NCI-H1417 (cell line): Measurements from ENCODE around the gene LEMD2.

Source experiments
- DNase-seq, 3 experiments: peaks; one replicate each; lab custom pipeline; 2025; lab: John Stamatoyannopoulos, UW

The LEMD2 gene

DNA sequence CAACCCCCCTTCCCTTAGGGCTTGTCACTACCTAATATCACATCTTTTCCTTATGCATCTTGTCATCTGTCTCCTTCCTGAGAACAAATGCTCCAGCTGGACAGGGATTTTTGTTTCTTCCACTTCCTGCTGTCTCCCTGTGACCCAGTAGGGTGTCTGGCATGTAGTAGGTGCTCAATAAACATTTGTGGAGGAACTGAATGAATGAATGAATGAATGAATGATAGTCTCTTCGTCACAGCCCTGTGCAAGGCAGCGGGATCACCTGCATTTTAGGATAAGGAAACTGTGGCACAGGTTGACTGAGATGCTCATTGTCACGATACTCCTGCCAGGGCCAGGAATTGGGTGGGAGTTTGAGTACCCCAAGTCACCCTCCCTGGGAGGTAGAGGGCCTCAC, 14.2 kb downstream of the LEMD2 start:
- no peak for DNase-seq

DNA sequence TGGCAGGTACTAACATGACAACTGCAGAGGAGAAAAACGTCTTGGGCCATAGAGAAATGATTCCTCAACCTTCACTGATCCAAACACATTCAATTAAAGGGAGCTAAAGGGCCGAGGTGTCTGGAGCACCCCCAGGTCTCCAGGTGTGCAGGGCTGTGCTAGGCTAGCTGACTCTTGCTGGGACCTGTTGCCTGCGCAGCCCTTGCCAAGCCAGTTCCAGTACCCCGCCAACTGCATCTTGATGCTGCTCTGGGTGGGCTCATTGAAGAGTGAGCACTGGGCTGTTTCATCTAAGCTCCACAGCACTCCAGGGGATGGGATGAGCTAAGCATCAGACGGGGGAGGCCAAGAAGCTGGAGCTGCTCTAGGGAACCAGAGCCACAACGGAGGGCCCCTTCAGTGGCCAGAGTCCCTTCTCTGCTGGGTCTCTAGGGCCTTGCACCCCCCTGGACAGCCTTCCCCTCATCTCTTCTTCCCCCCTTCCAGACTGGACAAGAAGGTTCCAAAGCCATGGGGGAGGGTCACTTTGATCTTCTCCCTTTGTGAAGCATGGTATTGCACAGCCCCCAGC, 15.9 kb downstream of the LEMD2 start:
- DNase-seq = no peak

DNA sequence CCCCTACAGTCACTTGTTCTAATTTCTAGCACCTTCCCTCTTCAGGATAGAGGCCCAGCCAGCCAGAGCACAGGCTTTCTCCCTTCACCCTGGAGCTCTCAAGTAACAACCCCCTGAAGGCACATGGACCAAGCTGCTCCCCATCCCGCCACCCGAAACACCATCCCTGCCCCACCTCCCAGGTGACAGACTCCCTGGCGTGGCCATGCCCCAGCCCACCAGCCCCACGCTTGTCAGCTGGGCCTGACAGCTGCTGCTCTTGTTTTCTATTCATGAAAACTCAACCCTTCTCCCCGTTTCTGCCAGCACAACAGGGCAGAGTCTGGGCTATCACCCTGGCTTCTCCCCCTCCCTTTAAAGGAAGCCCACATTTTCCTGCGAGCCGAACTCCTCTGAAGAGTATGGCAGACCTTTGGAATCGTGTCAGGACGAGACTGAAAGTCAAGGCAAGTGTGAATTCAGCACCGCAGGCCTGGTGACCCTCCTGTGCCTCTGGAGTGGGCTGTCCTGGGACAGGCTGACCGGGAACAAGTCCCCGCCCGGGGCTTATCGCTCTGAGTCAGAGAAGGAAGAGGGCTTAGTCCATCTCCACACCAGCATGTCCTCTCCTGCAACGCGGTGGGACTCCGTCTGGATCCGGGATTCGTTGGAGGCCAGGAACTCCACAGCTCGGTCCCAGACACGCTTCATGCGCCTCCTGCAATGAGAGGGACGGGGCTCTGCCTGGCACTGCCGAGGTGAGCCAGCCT, 16.7 kb downstream of the LEMD2 start:
- DNase-seq = no peak

GRCh38 chr6:33771146-33772081, 17.5 kb downstream of the LEMD2 start:
- DNase-seq = peak; percentile 81 to 90 (median 88)

DNA sequence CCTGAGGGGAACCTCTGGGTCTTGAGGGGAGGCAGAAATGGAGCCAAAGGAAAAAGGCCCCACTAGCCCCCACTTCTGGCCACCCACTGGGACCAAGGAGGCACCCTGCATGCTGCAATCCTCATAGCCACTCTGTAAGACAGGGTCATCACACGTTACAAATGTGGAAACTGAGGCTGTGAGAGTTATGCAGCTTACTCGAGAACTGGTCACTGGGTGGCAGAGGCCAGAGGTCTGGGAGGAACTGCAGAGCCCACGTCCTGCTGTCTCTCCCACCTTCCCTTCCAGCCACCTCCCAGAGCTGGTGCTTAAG, 18.1 kb downstream of the LEMD2 start:
- no peak for DNase-seq

- DNase-seq = peak in 1 of 3 experiments; percentile 55
Measured at GRCh38 chr6:33770124-33770832, 18.7 kb downstream of the LEMD2 start.

DNA sequence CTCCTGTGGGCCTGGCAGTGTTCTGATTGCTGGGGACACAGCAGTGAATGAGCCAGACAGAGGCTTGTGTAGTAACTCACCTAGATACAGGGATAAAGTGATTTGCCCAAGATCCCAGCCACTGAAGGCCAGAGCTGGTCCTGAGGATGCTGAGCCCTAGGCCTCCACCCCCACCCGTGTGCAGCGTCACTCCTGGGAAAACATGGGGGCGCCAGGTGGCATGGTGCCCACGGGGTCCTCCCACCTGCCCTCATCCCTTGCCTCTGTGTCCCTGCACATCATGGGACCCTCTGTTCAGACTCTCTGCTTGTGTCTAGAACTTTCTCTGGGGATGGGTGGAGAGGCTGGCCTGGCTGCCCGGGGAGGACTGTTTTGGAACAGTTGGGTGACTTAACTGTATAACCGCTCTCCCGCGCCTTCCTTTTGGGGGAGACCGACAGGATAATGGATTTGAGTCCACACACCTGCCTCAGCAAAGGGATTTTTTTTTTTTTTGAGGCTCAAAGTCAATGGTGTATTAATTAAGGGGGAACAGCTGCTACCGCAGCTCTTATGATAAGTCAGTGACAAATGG, 19.6 kb downstream of the LEMD2 start:
- peak in 2 of 3 experiments; percentile 38 to 64 for DNase-seq

GRCh38 chr6:33768644-33769120, 20.2 kb downstream of the LEMD2 start:
- peak; percentile 9 to 74 (median 38) for DNase-seq

DNA sequence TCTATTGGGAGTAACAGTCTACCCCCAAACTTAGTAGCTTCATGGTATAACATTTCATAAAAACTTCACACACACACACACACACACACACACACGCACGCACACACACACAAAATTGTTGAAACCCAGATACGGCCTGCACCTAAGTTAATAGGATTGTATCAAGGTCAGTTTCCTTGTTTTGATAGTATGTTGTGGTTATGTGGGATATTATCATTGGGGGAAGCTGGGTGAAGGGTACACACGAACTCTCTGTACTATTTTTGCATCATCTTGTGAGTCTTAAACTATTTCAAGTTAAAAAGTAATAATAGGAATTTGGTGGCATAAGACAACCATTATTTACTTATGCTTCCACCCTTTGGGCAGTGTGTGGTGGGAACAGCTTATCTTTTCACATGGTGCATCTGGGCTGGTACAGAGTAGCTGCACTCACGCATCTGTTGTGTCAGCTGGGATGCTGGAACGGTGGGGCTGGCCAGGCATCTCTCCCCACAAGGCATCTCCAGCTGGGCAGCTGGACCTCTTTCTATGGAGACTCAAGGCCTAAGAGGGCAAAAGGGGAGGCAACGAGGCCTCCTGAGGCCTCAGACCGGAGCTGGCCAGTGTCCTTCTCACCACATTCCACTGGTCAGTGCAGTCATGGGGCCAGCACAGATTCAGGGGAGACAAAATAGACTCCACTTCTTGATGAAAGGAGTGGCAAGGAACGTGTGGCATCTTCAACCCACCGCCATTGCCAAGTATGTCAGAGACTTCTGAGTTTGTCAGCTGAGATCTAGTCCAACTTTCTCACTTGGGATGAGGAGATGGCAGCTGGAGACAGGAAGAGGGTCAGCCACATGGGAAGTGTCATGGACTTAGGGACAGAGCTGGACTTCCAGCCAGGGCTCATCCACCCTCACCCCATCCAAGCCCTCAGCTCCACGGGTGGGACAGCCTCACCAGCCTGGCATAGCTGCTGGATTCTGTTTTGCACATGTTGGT, 21.7 kb downstream of the LEMD2 start:
- no peak for DNase-seq

DNA sequence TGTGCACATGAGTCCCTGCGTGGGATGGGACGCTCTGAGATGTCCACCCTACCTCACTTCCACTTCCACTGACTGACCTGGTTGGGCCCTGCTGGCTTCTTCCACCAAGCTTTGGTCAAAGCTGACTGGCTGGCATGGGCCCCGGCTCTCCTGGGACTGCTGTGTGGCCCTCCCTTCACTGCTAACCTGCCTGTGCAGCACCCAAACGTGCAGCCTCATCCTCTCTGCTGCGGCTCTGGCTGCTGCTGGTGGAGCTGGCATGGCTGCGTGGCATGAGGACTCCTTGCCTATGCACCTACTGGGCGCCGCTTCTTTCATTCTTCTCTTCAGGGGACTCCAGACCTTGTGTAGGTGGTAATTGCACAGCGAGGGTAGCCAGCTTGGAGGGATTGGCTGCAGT, 23.6 kb downstream of the LEMD2 start:
- no peak for DNase-seq

DNA sequence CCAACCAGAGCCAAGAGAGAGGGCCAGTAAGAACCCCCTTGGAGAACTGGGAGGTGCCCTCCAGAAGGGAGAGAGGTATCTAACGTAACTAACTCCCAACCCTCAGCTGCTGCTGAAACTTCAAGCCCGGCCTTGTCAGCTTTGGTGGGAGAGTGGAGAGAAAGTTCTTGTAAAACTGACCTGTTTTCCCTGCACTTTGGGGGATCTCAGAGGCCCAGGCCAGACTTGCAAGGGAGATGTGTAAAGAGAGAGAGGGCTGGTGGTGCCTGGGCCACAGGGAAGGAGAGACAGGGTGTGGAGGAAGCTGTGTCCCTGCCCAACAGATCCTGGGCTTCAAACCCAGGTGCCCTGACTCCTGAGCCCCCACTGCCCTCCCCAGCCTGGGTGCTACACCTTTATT, 24.9 kb downstream of the LEMD2 start:
- DNase-seq = no peak

- no peak for DNase-seq
Measured at GRCh38 chr6:33763483-33763882, 25.4 kb downstream of the LEMD2 start.

DNA sequence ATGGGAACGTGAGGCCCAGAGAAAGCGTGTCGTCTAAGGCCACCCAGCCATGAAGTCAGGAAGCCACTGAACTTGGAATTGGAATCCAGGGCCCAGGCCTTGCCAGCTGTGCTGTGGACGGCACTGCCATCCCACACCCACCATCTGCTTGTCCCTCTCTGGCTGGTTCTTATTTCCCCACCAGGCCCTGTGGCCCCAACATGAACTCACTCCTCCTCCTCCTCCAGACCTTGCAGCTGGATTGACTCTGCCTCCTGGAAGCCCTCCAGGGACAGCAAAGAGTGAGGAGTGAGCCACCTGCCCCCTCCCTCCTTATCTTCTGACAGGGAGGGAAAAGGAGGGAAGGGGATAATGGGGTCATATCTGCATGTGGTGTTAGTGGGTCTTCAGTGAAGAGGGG, 26.2 kb downstream of the LEMD2 start:
- no peak for DNase-seq

GRCh38 chr6:33761922-33762629, 26.9 kb downstream of the LEMD2 start:
- DNase-seq = peak in 2 of 3 experiments; percentile 54 to 61

DNA sequence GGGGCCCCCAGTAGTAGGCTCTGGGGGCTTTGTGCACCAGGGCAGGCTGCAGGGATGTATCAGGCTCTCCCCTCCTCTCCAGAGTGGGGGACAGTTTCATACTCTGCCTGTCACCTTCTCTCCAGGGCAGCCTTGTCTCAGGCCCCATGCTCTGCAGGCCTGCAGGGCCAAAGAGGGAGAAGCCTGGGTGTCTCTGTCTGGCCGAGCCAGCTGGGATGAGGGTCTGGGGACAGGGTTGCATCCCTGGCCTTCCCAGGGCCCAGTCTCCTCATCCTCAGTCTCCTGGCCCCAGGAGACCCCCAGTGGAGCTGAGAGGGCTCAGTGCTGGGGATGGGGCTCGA, 27.4 kb downstream of the LEMD2 start:
- DNase-seq = no peak

- peak in 2 of 3 experiments; percentile 35 to 75 for DNase-seq
Measured at GRCh38 chr6:33759887-33760629, 28.9 kb downstream of the LEMD2 start.

- DNase-seq = peak in 1 of 3 experiments; percentile 53
Measured at GRCh38 chr6:33758815-33759216, 30.1 kb downstream of the LEMD2 start.

GRCh38 chr6:33757906-33758305, 31.0 kb downstream of the LEMD2 start:
- DNase-seq = no peak

- DNase-seq = no peak
Measured at GRCh38 chr6:33757113-33757512, 31.8 kb downstream of the LEMD2 start.
